PFSK-1 (cell line): ENCODE data around the gene GRK1.

Source experiments
- FOXP2 ChIP-seq: optimal IDR thresholded peaks from 2 replicates; pipeline ENCODE3; 2011; ENCODE audit warnings: borderline replicate concordance, control low read depth, inconsistent platforms; ENCODE audit not compliant: insufficient read depth; ENCODE audit errors: extremely low read length, extremely low read depth
- POLR2AphosphoS5 ChIP-seq: IDR thresholded peaks from 2 replicates; pipeline ENCODE4 v1.6.1; 2012; ENCODE audit warnings: low read depth, mild to moderate bottlenecking, control low read depth, low read length, moderate library complexity
- SIN3A ChIP-seq: IDR thresholded peaks from 2 replicates; pipeline ENCODE4 v1.6.1; 2012; ENCODE audit warnings: mild to moderate bottlenecking, low read length, moderate library complexity, borderline replicate concordance; ENCODE audit not compliant: insufficient read depth
- TAF1 ChIP-seq: IDR thresholded peaks from 2 replicates; pipeline ENCODE4 v1.6.1; 2012; ENCODE audit warnings: low read length, control low read depth, borderline replicate concordance; ENCODE audit not compliant: insufficient read depth
- TF ChIP-seq, protein P1 (sequence below), 2 experiments: IDR thresholded peaks; 2 replicates each; pipeline versions ENCODE4 v1.6.1 to v1.8.0; 2011 to 2012; ENCODE audit warnings: low read depth in 2 of 2, low read length in 2 of 2, control low read depth in 1 of 2, inconsistent platforms in 1 of 2, mild to moderate bottlenecking in 1 of 2, moderate library complexity in 1 of 2; ENCODE audit not compliant: insufficient read depth in 1 of 2

DNA sequence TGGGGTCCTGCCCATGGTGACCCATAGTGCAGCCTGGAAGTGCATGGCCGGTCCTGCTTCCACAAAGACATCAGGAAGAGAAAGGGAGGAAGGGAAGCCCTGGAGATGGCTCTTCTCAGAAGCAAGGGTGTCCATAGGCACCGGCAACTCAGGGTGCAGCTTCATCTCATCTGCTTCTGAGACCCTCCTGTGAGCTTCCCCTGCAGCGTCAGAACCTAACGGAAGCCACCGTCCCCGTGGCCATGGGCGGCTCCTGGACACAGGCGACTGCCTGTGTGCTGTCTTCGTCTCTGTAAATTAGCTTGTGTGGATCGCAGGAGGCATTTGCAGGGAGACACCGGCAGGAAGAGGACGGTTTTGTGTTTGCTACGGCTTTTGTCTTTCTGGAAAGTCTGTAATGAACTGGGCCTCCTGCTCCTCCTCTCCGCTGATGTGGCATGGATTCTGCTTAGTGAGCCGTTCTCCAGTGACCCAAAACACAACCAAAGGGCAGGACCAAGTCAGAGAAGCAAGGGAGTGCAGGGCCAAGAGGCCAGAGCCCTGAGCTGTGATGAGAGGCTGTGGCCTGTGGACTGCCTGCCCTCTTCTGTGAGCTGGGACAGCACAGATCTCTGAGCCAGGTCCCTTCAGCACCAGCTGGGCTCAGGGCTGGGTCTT, 11.5 kb upstream of the GRK1 start:
- TF ChIP-seq, protein P1, sequence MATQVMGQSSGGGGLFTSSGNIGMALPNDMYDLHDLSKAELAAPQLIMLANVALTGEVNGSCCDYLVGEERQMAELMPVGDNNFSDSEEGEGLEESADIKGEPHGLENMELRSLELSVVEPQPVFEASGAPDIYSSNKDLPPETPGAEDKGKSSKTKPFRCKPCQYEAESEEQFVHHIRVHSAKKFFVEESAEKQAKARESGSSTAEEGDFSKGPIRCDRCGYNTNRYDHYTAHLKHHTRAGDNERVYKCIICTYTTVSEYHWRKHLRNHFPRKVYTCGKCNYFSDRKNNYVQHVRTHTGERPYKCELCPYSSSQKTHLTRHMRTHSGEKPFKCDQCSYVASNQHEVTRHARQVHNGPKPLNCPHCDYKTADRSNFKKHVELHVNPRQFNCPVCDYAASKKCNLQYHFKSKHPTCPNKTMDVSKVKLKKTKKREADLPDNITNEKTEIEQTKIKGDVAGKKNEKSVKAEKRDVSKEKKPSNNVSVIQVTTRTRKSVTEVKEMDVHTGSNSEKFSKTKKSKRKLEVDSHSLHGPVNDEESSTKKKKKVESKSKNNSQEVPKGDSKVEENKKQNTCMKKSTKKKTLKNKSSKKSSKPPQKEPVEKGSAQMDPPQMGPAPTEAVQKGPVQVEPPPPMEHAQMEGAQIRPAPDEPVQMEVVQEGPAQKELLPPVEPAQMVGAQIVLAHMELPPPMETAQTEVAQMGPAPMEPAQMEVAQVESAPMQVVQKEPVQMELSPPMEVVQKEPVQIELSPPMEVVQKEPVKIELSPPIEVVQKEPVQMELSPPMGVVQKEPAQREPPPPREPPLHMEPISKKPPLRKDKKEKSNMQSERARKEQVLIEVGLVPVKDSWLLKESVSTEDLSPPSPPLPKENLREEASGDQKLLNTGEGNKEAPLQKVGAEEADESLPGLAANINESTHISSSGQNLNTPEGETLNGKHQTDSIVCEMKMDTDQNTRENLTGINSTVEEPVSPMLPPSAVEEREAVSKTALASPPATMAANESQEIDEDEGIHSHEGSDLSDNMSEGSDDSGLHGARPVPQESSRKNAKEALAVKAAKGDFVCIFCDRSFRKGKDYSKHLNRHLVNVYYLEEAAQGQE (IDR thresholded peaks at IDR 0.05; ENCODE audit: insufficient read depth in 1 of 2, low read depth in 2 of 2, low read length in 2 of 2), result no peak
- TF ChIP-seq POLR2AphosphoS5 (no peak), FOXP2 (no peak), TAF1 (no peak), SIN3A (no peak)
